ENCODE measurements around the gene SDCCAG8.

The SDCCAG8 gene

GRCh38 chr1:243548516-243548915 is 292.7 kb downstream of the SDCCAG8 start:
- no peak overlapping the region for H3K27ac ChIP-seq
- TF ChIP-seq ZFX (IDR thresholded peaks at IDR 0.05; ENCODE audit: borderline replicate concordance) (no peak), CTCF (IDR thresholded peaks at IDR 0.05) (no peak)

- TF ChIP-seq ZFX (IDR thresholded peaks at IDR 0.05; ENCODE audit: borderline replicate concordance), result no peak
- no peak for TF ChIP-seq CTCF (IDR thresholded peaks at IDR 0.05)
- H3K27ac ChIP-seq, result no peak overlapping the region
Observed at GRCh38 chr1:243549108-243549507, 293.3 kb downstream of the SDCCAG8 start.
